ENCODE data around the gene PLA2G4F.

The PLA2G4F gene

DNA sequence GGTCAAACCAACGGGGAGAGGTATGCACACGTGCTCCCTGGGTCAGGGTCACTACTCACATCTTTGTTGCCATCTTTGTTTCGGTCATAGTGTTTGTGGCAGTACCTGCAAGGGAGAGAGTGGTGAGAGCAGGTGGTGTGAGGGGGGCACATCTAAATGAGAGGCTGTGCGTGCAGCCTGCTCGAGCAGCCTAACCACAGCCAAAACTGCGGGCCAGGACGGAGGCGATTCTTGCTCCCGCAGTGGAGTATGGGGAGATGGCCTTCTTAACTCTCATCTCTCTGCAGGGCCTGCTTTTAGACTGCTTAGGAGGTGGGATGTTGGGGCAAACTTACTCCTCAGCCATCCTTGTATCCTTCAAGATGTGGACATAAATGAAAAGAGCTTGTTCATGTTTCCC lies 6.9 kb upstream of the PLA2G4F start:
- no peak for DNase-seq

DNA sequence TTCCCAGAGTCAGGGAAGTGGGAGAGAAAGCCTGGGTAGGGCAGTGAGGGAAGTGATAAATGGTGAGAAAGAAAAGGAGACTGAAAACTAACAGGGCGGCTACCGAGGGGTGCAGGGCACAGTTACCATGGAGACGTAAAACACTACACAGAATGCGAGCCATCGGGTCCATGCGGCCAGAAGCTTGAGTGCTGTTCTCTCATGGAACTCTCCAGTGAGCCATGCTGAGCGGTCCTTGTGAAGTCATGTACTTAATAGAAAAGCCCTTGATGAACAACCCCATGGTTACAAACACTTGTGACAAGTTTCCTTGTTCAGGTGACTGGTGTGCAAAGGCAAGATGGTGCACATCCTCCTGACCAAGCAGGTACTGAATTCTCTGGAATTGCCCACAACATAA lies 3.7 kb upstream of the PLA2G4F start:
- DNase-seq: no peak

DNA sequence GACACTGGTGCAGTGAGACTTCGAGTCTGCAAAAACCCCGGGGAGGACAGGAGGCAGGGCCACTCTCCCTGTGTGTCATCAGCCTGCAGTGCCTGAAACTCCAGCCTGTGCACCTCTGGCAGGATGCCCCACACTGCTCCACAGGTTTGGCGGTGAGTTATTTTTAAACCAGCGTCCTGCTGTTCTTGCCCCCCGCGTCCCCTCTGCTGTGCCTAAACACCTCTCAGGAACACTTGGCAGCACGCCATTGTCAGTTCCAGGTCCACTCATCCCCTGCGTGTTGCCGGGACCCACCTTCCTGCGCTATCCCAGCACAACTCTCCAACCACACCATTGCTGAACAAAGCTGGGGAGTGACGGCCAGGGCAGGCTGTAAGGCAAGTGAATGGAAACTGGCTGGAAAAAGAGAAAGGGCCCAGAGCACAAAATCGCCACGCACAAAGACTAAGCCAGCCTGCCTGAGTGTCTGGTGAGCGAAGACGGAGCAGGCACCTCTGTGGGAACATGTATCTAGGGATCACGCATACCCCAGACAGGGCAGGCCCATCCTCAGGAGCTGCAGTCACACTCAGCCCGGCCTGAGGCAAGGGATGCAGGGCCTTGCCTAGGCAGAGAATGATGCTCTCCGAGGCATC lies 3.1 kb upstream of the PLA2G4F start:
- DNase-seq: no peak

DNA sequence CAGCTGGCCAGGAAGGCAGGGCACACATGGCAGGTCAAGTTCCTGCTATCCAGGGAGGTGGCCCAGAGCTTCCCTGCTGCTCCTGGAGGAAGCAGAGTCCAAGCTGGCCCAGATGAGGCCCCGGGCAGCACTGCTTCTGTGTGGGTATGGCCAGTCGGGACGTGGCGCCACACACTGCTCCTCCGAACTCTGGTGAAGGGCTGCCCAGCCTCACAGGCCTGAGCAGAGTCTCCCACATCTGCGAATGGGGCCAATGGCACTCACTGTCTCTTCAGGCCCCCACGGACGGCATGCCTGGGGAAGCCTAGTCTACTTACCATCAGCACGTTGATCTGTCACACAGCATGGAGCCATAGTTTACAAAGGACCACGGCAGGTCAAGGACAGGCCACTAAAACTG lies 2.5 kb upstream of the PLA2G4F start:
- DNase-seq: no peak

DNA sequence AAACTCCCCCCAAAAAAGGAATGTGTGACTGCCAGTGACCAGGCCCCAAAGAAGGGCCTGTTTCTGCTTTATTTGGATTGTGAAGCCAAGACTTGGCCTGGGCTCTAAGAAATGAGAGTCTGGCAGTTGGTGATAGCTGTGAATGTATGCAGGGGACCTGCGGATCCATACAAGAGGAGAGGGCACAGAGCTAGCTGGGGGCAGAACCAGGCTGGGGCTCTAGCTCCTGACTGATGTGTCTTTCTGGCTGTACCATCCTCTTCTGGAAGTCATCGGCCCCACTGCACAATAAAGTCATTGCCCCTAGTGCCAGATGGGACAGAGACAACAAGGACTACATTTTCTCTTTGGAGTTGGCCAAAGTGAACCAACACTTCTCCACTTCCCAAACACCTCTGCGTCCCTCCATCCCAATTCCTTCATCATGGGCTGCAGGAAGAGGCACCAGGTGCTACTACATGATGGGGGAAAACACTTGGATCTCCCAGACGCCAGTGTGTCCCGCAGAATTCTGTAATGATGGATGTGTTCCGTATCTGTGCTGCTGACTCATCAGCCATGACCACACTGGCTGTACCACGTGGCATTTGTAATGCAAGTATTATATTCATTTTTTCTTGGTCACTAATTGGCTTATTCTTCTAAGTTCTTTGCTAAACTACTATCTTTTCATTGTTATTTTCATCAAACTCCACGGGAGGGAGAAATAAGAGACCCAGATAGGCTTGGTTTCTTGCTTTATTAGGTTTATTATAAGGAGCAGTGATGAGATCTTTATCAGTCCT lies 1.7 kb upstream of the PLA2G4F start:
- DNase-seq: no peak

DNA sequence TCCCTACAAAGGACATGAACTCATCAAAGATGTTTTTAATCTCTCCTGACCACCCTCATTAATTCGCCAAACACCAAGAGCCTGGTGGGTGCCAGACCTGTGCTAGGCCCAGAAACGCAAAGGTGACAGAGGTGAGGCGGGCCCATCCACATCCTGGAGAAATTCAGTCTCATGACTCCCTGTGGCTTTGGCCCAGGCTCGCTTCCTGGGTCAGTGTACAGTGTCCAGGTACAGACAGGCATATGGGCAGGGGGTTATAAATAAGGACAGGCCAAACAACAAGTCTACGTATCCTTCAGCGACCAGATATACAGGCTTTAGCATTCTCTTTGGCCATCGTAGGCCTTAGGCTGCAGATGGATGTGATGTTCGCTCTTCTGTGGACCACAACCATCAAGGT lies 945 bp upstream of the PLA2G4F start:
- DNase-seq: no peak

DNA sequence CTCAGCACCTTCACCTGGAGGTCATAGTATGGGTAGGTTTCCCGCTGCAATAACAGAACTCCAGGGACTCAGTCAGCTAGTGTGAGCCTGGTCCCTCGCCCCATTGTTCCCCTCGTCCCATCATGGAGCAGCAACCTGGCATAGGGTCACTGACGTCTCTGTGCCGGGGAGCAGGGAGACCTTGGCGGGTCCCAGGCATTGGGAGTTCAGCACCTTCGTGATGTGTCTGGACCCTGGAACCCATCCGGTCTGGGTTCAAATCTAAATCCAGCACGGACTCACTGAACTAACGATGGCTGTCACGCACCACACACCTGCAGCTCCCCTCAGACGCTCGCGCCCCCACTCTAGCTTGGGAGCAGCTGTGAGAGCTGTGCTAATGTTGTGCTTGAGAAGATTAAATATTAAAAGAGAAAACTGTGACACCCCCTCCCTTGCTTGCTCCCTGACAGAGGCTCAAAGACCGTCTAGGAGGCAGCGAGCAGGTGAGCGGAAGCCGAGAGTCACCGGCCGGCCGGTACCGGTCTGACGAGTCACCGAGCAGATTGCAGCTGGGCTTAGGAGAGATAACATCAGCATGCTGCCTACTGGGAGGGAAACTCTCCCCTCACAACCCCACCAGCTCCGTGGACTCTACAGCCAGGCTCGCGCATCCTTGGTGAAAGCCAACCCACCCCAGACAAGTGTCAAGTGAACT lies 742 bp downstream of the PLA2G4F start:
- no peak for DNase-seq

DNA sequence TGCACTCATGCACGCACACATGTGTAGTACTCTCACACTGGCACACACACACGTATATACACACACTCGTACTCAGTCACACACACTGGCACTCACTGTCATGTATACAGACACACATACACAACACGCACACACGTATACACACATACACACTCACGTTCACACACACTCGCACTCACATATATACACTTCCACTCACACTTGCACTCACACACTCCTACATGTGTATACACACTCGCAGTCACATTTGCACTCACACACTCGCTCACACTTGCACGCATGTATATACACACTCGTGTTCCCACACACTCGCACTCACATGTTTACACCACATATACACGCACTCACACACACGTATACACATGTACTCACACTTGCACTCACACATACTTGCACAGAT lies 1.5 kb downstream of the PLA2G4F start:
- no peak for DNase-seq

DNA sequence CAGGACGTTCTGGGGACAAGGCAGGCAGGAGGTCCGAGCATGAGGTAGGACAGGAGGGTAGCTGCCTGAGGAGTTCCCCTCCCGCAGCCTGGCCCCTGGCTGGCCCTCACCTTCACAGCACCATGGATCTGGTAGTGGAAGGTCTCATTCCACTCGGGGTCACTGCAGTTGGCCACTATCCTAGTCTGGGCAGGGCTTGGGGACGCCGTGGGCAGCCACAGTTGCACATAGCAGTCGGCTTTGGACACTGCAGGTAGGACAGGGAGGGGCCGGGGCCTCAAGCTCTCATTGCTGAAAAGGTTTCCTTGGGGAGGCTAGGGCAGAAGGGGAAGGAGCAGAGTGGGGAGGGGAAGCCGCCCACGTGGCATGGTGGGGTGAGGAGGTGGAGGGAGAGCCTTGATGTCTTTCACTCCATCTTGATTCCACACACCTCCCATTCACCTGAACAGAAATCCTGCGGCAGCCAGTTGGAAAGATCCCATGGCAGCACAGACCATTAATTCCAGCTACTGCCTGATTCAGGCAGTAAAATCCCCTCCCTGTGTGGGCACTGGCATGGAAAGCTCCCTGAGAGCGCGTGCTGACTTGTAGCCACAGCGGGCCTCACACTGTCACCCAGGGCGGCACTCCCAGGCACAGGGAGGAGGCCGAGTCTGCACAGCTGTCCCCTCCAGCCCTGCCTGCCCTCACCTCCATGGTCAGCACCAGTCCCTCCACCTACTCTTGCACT lies 2.1 kb downstream of the PLA2G4F start:
- DNase-seq: no peak

DNA sequence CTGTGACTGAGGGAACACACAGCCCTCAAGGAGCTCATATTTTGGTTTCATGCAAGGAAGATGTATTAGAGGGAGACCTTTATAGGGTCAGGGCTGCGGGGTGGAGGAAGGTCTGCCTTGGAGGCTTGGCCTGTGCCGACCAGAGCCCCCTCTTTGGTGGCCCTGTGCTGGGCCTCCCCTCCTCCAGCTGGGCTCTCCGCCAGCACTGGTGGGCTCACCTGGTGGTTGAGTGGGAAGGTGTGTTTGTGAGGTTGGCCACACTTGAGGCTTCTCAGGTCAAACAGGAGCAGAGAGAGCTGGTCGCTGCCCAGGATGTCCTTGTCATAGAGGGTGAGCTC lies 2.6 kb downstream of the PLA2G4F start:
- DNase-seq: no peak

DNA sequence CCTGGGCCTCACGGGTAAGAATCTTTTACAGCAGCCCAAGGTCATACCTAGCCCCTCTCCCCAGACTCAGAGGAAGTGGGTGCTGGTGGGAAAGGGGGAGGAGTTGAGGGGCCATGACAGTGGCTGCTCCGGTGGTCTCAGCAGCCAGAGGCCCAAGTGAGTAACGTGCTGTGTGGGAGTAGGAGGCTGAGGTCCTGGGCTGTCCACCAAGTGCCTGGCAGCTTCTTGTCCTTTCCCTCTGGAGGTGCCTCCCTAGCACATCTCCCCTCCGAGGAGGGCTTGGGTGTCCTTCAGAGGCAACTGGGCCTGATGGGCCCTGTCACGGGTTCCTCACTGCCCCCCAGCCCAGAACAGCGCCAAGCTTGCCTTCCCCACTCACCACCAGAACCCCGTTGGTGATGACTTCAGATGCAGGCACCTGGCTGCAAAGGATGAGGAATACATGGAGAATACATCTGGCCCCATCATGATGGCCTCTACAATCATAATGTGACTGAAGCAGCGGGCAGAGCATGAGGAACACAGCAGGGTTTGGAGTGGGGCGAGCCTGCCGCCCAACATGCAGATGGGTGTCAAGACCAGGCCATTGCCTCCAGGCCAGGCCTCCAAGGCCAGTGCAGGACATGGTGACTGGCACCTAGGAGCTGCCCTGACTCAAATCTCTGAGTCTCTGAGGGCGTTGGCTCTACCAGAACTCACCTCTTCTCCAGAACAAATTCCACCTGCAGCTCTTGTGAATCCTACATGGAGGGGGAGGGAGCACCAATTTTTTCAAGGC lies 3.3 kb downstream of the PLA2G4F start:
- DNase-seq: no peak

DNA sequence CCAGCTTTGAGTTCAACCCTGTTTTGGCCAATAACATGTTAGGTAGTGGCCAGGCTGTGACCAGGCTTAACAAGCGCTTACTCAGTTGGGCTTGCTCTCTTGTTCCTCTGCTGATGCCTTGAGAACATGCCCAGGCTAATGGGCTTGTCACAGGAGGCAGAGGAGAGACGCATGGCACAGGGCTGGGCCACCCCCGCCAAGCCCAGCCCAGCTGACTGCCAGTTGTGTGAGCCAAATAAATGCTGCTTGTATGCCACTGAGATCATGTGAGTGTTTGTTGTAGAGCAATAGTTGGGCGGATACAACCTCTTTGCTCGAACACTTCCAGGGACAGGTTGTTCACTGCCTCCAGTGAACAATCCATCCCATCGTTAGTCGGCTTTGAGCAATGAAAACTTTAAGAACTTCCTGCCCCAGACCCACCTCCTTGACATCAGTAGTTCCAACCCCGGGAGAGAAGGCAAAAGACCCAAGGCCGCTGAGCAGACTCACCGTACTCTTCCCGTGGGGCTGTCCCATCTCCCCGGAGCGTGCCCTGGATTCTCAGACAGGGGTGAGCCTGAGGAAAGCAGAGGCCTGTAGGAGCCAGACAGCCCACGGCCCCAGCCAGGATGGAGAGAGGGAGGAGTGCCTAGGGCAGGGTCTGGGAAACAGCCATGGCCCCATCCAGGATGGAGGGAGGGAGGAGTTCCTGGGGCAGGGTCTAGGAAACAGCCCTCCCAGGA lies 4.1 kb downstream of the PLA2G4F start:
- DNase-seq: no peak

DNA sequence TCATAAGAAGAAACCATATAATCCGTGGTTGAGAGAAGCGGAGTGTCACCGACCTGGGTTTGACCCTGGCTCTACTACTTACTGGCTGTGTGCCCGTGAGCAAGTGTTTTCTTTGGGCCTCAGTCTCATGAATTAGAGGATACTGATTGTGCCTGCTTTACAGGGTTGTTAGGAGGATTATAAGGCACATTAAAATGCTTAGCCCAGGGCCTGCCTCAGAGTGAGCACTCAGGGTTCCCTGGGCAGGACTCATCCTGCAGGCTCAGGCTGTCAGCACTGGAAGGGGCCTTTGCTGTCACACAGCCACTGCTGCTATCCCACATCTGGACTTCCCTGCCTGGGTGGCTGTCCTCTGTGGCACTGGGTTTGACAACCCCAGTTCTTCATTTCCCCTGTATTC lies 4.7 kb downstream of the PLA2G4F start:
- no peak for DNase-seq

DNA sequence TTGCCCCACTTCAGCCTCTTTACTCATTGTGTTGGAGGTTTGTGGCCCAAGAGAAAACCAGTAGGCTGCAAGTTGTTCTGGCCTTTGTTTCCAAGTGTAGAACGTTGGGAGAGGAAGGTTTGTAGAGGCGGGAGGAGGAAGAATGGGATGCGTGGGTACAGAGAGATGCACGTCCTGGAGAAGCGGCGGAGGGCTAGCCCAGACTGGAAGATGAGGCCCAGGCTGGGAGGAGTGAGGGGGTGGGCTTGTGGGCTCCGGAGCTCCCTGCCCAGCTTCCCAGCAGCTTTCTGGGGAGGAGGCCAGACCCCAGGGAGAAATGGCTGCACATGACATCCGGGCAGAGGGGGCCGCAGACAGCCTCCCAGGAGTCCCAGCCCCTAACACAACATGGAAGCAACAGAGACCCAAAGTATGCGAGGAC lies 5.3 kb downstream of the PLA2G4F start:
- no peak for DNase-seq

DNA sequence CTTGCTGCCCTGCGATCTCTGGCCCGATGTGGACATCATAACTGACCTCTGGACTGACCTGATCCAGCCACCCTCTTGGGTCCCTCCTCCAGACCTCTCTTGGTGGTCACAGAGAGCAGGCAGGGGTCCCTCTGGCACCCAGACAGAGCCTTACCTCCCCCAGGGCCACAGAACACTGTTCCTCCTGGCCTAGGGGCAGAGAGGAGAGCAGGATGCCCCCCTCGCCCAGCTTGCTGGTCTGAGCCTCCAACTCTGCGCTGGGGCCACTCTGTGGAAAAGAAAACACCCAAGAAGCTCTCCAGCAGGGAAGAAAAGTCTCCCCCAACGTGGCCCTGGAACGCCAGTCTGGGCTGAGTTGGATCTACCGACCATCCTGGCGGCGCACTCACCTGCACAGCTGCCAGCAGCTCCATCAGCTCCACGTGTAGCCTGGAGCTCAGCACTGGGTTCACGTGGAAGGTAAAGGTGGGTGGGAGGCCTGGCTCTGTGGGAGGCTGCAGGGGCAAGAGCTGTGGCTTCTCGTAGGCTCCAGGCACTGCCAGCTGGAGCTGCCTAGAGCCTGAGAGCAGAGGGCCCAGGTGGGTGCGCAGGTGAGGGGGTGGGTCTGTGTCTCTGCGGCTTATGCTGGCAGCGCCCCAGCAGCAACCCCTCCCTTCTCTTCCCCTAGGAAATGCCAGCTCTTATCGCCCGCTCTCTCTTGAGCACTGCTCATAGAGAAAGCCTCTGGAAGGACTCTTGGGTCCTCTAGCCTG lies 6.0 kb downstream of the PLA2G4F start:
- no peak for DNase-seq

DNA sequence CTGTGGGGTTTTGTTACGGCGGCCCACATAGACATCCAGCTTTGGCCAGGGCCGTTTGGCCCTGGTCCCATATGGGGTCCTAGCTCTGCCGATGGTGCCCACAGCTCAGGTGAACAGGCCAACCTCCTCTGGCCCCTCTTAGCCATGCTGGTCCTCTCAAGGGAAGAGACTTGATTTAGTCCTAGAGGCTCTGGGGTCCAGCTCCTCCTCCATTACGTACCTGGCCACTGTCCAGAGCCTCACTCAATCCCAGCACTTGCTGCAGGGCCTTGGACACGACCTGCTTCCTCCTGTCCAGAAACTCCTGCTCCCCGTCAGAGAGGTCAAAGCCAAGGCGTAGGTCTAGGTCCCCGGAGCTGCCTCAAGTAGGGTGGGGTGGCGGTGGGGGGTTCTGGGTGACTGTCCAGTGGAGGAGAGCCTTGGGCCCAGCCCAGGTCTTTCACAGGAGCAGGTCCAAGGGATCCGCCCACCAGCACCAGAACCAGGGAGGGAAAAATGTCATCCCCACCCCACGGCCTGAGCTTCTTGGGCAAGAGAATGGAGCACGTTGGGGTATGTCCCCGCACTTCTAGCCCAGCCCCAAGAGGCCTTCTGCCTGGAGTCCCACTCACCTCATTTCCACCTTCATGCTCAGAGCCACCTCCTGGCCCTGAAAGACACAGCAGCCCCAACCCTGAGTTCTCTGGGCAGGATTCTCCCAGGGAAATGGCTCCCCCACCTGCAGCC lies 6.8 kb downstream of the PLA2G4F start:
- DNase-seq: no peak

DNA sequence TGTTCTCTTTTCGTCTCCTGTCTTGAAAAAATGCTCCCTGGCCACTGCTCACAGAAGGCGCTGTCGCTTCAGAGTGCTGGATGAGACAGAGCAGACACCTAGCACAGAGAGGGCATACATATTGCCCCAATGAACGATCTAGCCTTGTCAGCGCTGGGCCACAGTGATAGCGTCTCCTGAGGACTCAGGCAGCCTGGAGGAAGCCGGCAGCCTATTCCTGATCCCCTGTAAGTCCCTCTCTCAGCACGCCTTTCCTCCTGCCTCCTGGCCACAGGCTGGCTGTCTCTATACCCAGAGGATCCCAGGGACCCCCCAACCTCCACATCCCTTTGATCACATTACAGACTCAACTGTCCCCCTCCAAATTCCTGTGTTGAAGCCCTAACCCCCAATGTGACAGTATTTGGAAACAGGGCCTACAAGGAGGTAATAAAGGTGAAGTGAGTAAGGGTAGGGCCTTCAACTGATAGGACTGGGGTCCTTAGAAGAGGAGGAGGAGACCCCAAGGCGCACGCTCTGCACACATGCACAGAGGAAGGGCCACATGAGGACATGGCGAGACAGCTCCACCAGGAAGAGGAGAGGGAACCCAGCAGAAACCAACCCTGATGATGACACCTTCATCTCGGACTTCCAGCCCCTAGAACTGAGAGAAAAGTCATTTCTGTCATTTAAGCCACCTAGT lies 7.5 kb downstream of the PLA2G4F start:
- no peak for DNase-seq

DNA sequence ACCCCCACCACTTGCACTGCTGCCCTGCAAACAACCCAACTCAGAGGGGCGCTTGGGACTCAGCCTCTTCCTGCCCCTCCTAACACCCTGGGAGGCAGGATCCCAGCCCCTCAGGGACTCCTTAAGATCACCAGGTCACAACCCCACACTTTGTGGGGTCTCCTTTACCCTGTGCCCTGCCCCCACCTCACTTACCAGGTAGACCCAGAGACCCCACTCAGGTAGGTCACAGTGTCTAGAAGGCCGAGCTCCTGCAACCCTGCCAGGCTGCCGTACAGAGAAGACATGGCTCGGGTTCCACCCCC lies 9.1 kb downstream of the PLA2G4F start:
- DNase-seq: no peak

DNA sequence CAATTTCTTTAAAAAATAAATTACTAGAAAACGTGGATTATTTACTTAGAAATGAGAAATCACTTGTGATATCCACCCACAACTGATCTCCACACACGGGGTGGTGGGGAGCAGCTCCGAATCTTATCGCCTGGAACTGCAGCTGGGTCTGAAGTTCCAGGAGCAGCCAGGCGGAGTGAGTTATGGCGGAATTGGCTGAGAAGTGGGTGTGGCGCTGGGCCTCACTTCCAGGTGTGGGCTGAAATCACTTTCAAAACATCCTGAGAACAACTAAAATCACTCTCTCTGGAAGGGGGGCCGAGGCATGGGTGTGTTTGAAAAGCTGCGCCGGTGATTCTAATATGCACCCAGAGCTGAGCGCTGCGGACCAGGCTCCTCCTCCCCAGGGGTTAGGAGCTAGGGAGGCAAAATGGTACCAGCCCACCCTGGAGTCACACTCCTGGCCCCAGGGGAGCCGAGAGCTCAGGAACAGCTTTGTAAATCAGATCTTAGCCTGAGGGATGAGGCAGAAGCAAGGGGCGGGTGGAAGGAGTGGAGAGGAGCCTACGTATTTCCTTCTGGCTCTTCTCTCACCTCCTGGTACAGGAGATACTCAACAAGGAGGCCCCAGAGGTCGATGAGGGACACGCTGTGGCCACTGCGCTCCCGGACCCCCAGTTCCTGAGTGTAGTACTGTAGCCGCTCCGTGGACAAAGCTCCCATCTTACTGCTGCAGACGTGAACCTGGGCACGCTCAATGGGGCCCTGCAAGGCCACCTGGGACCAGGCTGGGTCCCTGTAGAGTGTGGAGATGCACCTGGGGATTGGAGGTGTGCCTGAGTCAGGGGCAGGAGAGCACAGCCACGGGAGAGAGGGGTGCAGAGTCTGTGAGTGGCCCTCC lies 9.6 kb downstream of the PLA2G4F start:
- DNase-seq: no peak

All from GF-D8 (cell line).